HUDEP-2 (cell line): ENCODE measurements around the gene NAV1.
"Not testable (repeated sequence)": the region's sequence is repeated elsewhere in the genome, so short reads cannot be mapped to it uniquely, and the experiment has no call there.

Experiments
- DNase-seq, 76 experiments: peaks; one replicate each; lab custom pipeline; 2025; ENCODE audit not compliant: unreplicated experiment in 76 of 76; lab: John Stamatoyannopoulos, UW

The NAV1 gene

GRCh38 chr1:201542309-201543035, 3.5 kb downstream of the NAV1 start:
- no peak for DNase-seq

GRCh38 chr1:201543871-201544642, 5.1 kb downstream of the NAV1 start:
- DNase-seq = no peak

GRCh38 chr1:201544710-201545109, 5.8 kb downstream of the NAV1 start:
- DNase-seq = no peak

- DNase-seq = peak in 6 of 76 experiments; percentile 2 to 26 (median 8)
Measured at GRCh38 chr1:201545851-201546492, 7.0 kb downstream of the NAV1 start.

GRCh38 chr1:201549522-201549921, 10.6 kb downstream of the NAV1 start:
- DNase-seq = not testable (repeated sequence)

GRCh38 chr1:201551096-201551495, 12.2 kb downstream of the NAV1 start:
- DNase-seq = no peak

GRCh38 chr1:201551877-201552731, 13.2 kb downstream of the NAV1 start:
- DNase-seq = no peak

GRCh38 chr1:201552941-201553351, 14.0 kb downstream of the NAV1 start:
- DNase-seq = no peak

GRCh38 chr1:201553496-201554189, 14.7 kb downstream of the NAV1 start:
- DNase-seq = no peak

GRCh38 chr1:201554190-201554600, 15.3 kb downstream of the NAV1 start:
- no peak for DNase-seq

- DNase-seq = no peak
Measured at GRCh38 chr1:201554789-201555592, 16.1 kb downstream of the NAV1 start.

GRCh38 chr1:201555593-201555945, 16.6 kb downstream of the NAV1 start:
- no peak for DNase-seq

GRCh38 chr1:201556841-201557571, 18.1 kb downstream of the NAV1 start:
- DNase-seq = no peak

GRCh38 chr1:201557572-201557958, 18.6 kb downstream of the NAV1 start:
- DNase-seq = no peak

- peak in 61 of 76 experiments; percentile 2 to 77 (median 48) for DNase-seq
Measured at GRCh38 chr1:201559679-201560162, 20.8 kb downstream of the NAV1 start.

- no peak for DNase-seq
Measured at GRCh38 chr1:201560328-201561194, 21.6 kb downstream of the NAV1 start.

- DNase-seq = no peak
Measured at GRCh38 chr1:201561195-201561564, 22.3 kb downstream of the NAV1 start.

- DNase-seq = no peak
Measured at GRCh38 chr1:201561601-201562000, 22.7 kb downstream of the NAV1 start.
